ENCODE results near the gene H2BK1.

H2BK1 gene

GRCh38 chr7:151240942-151241754, 30.9 kb upstream of the H2BK1 start:
- no peak overlapping the region for H2AFZ ChIP-seq (ENCODE audit: low read depth, low read length)
- peaks cover 35% of the 10 kb centered on the region; the same call in 1 of the 2 replicates for H4K20me1 ChIP-seq (ENCODE audit: insufficient read depth, low read length)
- DNase-seq (no peak), ATAC-seq (ENCODE audit: insufficient read depth, low read depth) (no peak)
- TF ChIP-seq EZH2 (IDR thresholded peaks at IDR 0.05; ENCODE audit: borderline replicate concordance, low read depth, low read length, severe bottlenecking), result no peak
- no peak for TF ChIP-seq CTCF (IDR thresholded peaks at IDR 0.05; ENCODE audit: borderline replicate concordance, extremely low read depth, low read length, poor library complexity, severe bottlenecking)
- H3K4me1 ChIP-seq (ENCODE audit: insufficient read depth, low read length), result peaks cover 36% of the 10 kb centered on the region
- peaks cover 9% of the 10 kb centered on the region; the same call in 1 of the 2 replicates for H3K79me2 ChIP-seq (ENCODE audit: insufficient read depth, low read length)
- no peaks in the 10 kb centered on the region for H3K9me3 ChIP-seq (ENCODE audit: insufficient read depth, low read length, severe bottlenecking)
- peaks cover 32% of the 10 kb centered on the region for H3K36me3 ChIP-seq (ENCODE audit: insufficient read depth, low read length)
- no peak overlapping the region for H3K9ac ChIP-seq (ENCODE audit: low read depth, low read length)
- peaks cover 18% of the 10 kb centered on the region for H3K27me3 ChIP-seq (ENCODE audit: insufficient read depth, low read length, poor library complexity)
- no peak overlapping the region for H3K4me2 ChIP-seq (ENCODE audit: insufficient read depth, low read length)
- H3K27ac ChIP-seq (ENCODE audit: low read length), result no peak overlapping the region
- no peak overlapping the region for H3K4me3 ChIP-seq (ENCODE audit: low read depth in 1 of 2, low read length in 2 of 2)

GRCh38 chr7:151240536-151240935, 30.2 kb upstream of the H2BK1 start:
- Histone ChIP-seq H3K9ac (ENCODE audit: low read depth, low read length) (no peak overlapping the region), H4K20me1 (ENCODE audit: insufficient read depth, low read length) (peaks cover 38% of the 10 kb centered on the region), H3K9me3 (ENCODE audit: insufficient read depth, low read length, severe bottlenecking) (no peaks in the 10 kb centered on the region), H3K27me3 (ENCODE audit: insufficient read depth, low read length, poor library complexity) (peaks cover 12% of the 10 kb centered on the region), H3K79me2 (ENCODE audit: insufficient read depth, low read length) (peaks cover 15% of the 10 kb centered on the region), H3K27ac (ENCODE audit: low read length) (no peak overlapping the region), H3K4me2 (ENCODE audit: insufficient read depth, low read length) (no peak overlapping the region), H3K4me1 (ENCODE audit: insufficient read depth, low read length) (peaks cover 36% of the 10 kb centered on the region), H2AFZ (ENCODE audit: low read depth, low read length) (no peak overlapping the region), H3K4me3 (ENCODE audit: low read depth in 1 of 2, low read length in 2 of 2) (no peak overlapping the region), H3K36me3 (ENCODE audit: insufficient read depth, low read length) (peaks cover 38% of the 10 kb centered on the region)
- ATAC-seq (ENCODE audit: insufficient read depth, low read depth) (no peak), DNase-seq (no peak)
- TF ChIP-seq CTCF (IDR thresholded peaks at IDR 0.05; ENCODE audit: borderline replicate concordance, extremely low read depth, low read length, poor library complexity, severe bottlenecking), result no peak
- TF ChIP-seq EZH2 (IDR thresholded peaks at IDR 0.05; ENCODE audit: borderline replicate concordance, low read depth, low read length, severe bottlenecking), result no peak

- Histone ChIP-seq H4K20me1 (ENCODE audit: insufficient read depth, low read length) (peaks cover 44% of the 10 kb centered on the region), H2AFZ (ENCODE audit: low read depth, low read length) (no peak overlapping the region), H3K79me2 (ENCODE audit: insufficient read depth, low read length) (peaks cover 21% of the 10 kb centered on the region), H3K9ac (ENCODE audit: low read depth, low read length) (no peak overlapping the region), H3K27me3 (ENCODE audit: insufficient read depth, low read length, poor library complexity) (peaks cover 6% of the 10 kb centered on the region), H3K4me2 (ENCODE audit: insufficient read depth, low read length) (no peak overlapping the region), H3K36me3 (ENCODE audit: insufficient read depth, low read length) (peaks cover 44% of the 10 kb centered on the region), H3K4me3 (ENCODE audit: low read depth in 1 of 2, low read length in 2 of 2) (no peak overlapping the region), H3K27ac (ENCODE audit: low read length) (no peak overlapping the region), H3K9me3 (ENCODE audit: insufficient read depth, low read length, severe bottlenecking) (no peaks in the 10 kb centered on the region), H3K4me1 (ENCODE audit: insufficient read depth, low read length) (peaks cover 36% of the 10 kb centered on the region)
- TF ChIP-seq EZH2 (IDR thresholded peaks at IDR 0.05; ENCODE audit: borderline replicate concordance, low read depth, low read length, severe bottlenecking) (no peak), CTCF (IDR thresholded peaks at IDR 0.05; ENCODE audit: borderline replicate concordance, extremely low read depth, low read length, poor library complexity, severe bottlenecking) (no peak)
- ATAC-seq (ENCODE audit: insufficient read depth, low read depth) (no peak), DNase-seq (no peak)
Measured at GRCh38 chr7:151239837-151240459, 29.7 kb upstream of the H2BK1 start.

All from DND-41 (cell line).